ENCODE data around the gene KCNIP4.

The KCNIP4 gene

DNA sequence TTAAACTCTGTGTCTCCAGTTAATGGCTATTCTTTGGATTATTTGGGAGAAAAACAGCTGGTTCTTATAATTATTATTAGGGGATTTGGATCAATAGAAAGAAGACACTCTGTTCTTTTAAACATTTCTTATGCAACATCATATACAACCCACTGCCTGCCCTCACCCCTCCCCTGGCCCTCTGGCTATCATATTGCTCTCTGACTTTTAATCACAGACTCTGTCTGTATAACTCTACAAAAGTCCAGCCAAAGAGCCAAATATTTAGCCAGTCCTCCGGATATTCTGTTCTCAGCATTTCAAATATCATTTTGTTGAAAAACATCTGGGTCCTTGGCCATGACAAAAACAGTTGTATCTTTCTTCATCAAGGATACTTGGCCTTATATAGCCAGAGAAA, 1267.3 kb downstream of the KCNIP4 start:
- FAIRE-seq (no peak), DNase-seq (ENCODE audit: low spot score) (no peak)

DNA sequence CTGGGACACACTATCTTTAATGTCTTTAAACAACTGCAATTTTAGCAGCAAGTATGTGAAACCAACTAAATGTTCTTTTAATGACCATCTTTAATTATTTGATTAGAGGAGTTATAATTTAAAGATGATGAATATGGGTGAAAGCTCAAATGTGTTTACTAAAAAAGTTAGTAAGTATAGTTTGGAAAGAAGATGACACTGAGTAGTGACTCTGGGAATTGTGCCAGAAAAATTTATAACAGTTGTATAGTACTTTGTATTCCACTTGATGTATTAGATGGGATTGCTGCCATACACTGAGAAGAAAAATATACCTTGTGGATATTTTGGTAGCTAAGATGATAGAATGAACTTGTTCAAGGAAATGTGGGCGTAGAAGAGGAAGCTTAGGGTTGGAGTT, 1267.8 kb downstream of the KCNIP4 start:
- DNase-seq (ENCODE audit: low spot score) (no peak), FAIRE-seq (no peak)

DNA sequence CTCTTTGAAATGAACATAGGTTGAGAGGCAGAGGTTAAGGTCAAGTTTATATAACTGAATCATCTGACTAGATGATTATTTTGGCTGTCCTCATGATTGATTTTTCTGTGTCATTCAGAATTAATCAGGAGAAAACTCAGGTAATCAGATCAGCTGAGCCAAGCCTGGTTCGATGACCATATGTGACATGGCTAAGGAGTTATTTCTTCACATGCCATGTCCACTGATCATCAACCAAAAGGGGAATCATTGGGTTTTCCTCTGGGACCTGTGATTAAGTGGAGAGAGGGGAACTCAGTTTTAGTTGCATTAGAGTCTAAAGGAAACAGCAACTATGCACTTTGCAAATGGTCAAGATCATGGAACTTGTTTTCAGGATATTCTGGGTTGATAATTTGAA, 1268.6 kb downstream of the KCNIP4 start:
- FAIRE-seq (no peak), DNase-seq (ENCODE audit: low spot score) (no peak)
